ENCODE data around the gene JARID2.
"Not testable (repeated sequence)": the region's sequence is repeated elsewhere in the genome, so short reads cannot be mapped to it uniquely, and the experiment has no call there.

The JARID2 gene

DNA sequence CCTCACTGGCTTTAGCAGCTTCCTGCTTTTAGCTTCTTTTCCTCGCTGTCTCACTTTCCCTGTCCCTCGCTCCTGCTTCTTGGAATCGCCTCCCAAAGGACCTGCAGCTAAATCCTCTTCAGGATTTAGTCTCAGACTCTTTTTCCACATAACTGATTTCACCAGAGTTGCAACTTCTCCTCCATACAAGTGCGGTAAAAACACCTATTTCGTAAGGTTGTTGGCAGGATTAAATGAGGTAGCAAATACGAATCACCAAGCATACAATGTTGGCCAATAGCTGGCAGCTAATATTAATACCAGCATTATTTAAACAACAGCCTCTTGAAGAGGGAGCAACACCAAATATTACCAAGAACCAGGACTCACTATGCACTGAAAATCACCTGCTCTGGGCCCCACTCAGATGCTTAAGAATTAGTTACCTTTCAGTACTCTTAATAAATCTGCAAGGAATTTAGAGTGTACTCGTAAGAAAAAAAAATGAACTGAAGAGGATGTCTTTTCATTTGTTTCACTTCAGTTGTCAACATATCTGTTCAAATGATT lies 293.9 kb downstream of the JARID2 start:
- H3K4me2 ChIP-seq (ENCODE audit: low read length): no peak overlapping the region
- no peak overlapping the region for H3K9ac ChIP-seq (ENCODE audit: low read length)
- H3K9me3 ChIP-seq (ENCODE audit: low read length): peaks cover 4% of the 10 kb centered on the region; the same call in 1 of the 2 replicates
- no peaks in the 10 kb centered on the region for H3K9me2 ChIP-seq (ENCODE audit: low read depth, low read length)
- H3K79me2 ChIP-seq (ENCODE audit: insufficient read depth, low read length): no peaks in the 10 kb centered on the region
- H2AFZ ChIP-seq (ENCODE audit: low read length): no peak overlapping the region
- no peak overlapping the region for H3K27ac ChIP-seq (ENCODE audit: low read depth, low read length, poor library complexity, severe bottlenecking)
- H3K36me3 ChIP-seq (ENCODE audit: insufficient read depth, low read length): peaks cover 10% of the 10 kb centered on the region; the same call in 1 of the 2 replicates
- TF ChIP-seq EZH2 (IDR thresholded peaks at IDR 0.05; ENCODE audit: borderline replicate concordance, low read length): no peak
- TF ChIP-seq, protein P1, sequence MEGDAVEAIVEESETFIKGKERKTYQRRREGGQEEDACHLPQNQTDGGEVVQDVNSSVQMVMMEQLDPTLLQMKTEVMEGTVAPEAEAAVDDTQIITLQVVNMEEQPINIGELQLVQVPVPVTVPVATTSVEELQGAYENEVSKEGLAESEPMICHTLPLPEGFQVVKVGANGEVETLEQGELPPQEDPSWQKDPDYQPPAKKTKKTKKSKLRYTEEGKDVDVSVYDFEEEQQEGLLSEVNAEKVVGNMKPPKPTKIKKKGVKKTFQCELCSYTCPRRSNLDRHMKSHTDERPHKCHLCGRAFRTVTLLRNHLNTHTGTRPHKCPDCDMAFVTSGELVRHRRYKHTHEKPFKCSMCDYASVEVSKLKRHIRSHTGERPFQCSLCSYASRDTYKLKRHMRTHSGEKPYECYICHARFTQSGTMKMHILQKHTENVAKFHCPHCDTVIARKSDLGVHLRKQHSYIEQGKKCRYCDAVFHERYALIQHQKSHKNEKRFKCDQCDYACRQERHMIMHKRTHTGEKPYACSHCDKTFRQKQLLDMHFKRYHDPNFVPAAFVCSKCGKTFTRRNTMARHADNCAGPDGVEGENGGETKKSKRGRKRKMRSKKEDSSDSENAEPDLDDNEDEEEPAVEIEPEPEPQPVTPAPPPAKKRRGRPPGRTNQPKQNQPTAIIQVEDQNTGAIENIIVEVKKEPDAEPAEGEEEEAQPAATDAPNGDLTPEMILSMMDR (IDR thresholded peaks at IDR 0.05; ENCODE audit: low read length): no peak
- no peaks in the 10 kb centered on the region for H4K20me1 ChIP-seq (ENCODE audit: insufficient read depth, low read length)
- no peaks in the 10 kb centered on the region for H3F3A ChIP-seq (ENCODE audit: insufficient read depth, low read length)
- no peaks in the 10 kb centered on the region for H3K27me3 ChIP-seq (ENCODE audit: insufficient read depth, low read length)
- H3K4me3 ChIP-seq (ENCODE audit: low read depth, low read length, poor library complexity, severe bottlenecking): no peak overlapping the region
- no peaks in the 10 kb centered on the region for H3K4me1 ChIP-seq (ENCODE audit: insufficient read depth, low read length, severe bottlenecking)

DNA sequence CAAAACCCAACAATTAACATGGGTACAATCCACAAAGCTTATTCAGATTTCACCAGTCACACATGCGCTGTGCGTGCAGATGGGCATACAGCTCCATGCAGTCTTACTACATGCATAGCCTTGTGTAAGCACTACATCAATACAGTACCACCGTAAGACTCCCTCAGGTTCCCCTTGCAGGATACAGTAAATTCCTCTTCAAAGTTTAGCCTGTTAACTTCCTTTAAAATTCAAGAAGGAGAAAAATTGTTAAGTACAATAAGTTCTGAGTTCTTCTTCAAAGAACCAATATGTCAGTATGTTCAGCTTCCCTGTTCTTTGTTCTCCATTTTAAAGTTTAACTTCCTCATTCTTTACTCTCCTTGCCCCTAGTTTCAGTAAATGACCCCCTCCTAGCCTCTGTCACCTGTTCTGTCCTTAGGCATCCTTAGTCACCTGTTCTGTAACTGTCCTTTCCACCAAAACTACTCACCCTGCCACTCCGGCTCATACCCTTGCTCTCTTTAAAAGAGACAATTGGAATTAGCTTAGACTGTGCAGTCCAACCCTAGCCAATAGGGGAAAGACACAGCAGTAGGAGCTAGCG lies 297.6 kb downstream of the JARID2 start:
- not testable (repeated sequence) for H3K4me2 ChIP-seq (ENCODE audit: low read length); H3K4me1 ChIP-seq (ENCODE audit: insufficient read depth, low read length, severe bottlenecking); H3K9me2 ChIP-seq (ENCODE audit: low read depth, low read length); H4K20me1 ChIP-seq (ENCODE audit: insufficient read depth, low read length); H3K4me3 ChIP-seq (ENCODE audit: low read depth, low read length, poor library complexity, severe bottlenecking); H3K27me3 ChIP-seq (ENCODE audit: insufficient read depth, low read length); H3K79me2 ChIP-seq (ENCODE audit: insufficient read depth, low read length); H3F3A ChIP-seq (ENCODE audit: insufficient read depth, low read length); H3K9ac ChIP-seq (ENCODE audit: low read length); H3K9me3 ChIP-seq (ENCODE audit: low read length); H2AFZ ChIP-seq (ENCODE audit: low read length); H3K27ac ChIP-seq (ENCODE audit: low read depth, low read length, poor library complexity, severe bottlenecking)
- H3K36me3 ChIP-seq (ENCODE audit: insufficient read depth, low read length): peaks cover 10% of the 10 kb centered on the region; the same call in 1 of the 2 replicates

DNA sequence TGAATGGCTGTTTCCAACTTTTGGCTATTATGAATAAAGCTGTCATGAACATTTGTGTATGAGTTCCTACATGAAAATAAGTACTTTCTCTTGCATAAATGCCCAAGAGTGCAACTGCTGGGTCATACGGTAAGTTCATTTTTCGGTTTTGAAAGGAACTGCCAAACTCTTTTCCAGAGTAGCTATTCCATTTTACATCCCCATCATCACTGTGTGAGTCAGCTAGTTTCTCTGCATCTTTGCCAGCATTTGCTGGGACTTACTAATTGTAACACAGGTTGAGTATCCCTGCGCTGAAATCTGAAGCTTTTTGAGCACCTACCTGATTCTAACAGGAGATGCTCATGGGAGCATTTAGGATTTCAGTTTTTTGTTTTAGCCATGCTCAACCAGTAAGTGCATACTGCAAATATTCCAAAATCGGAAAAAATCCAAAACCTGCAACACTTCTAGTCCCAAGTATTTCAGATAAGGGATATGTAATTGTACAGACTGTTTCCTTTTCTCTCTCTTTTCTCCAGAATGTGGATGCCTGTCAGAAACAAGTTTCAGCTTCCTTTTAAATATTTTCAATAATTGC lies 298.5 kb downstream of the JARID2 start:
- Histone ChIP-seq H2AFZ (ENCODE audit: low read length) (no peak overlapping the region), H3K36me3 (ENCODE audit: insufficient read depth, low read length) (peaks cover 10% of the 10 kb centered on the region; the same call in 1 of the 2 replicates), H3F3A (ENCODE audit: insufficient read depth, low read length) (no peaks in the 10 kb centered on the region), H3K4me1 (ENCODE audit: insufficient read depth, low read length, severe bottlenecking) (peaks cover under 1% of the 10 kb centered on the region), H4K20me1 (ENCODE audit: insufficient read depth, low read length) (no peaks in the 10 kb centered on the region), H3K4me3 (ENCODE audit: low read depth, low read length, poor library complexity, severe bottlenecking) (no peak overlapping the region), H3K79me2 (ENCODE audit: insufficient read depth, low read length) (no peaks in the 10 kb centered on the region), H3K27me3 (ENCODE audit: insufficient read depth, low read length) (no peaks in the 10 kb centered on the region), H3K4me2 (ENCODE audit: low read length) (no peak overlapping the region), H3K9ac (ENCODE audit: low read length) (no peak overlapping the region), H3K9me2 (ENCODE audit: low read depth, low read length) (no peaks in the 10 kb centered on the region), H3K27ac (ENCODE audit: low read depth, low read length, poor library complexity, severe bottlenecking) (no peak overlapping the region), H3K9me3 (ENCODE audit: low read length) (peaks cover 4% of the 10 kb centered on the region; the same call in 1 of the 2 replicates)
- TF ChIP-seq, protein P1 (IDR thresholded peaks at IDR 0.05; ENCODE audit: low read length): no peak
- TF ChIP-seq EZH2 (IDR thresholded peaks at IDR 0.05; ENCODE audit: borderline replicate concordance, low read length): no peak

Data from OCI-LY1 (cell line).